ENCODE measurements around the gene CCDC127. TPM values are rescaled to one million over a fixed set of nuclear protein-coding genes. Genes with fewer than 3 reads are reported as not detected.
"Not testable (repeated sequence)": the region's sequence is repeated elsewhere in the genome, so short reads cannot be mapped to it uniquely, and the experiment has no call there.

The CCDC127 gene
- total and polyA plus RNA-seq, 2 donors (not counting 1 experiment from before 2014, with no cell fraction given): 1.4 to 8.7 TPM

DNA sequence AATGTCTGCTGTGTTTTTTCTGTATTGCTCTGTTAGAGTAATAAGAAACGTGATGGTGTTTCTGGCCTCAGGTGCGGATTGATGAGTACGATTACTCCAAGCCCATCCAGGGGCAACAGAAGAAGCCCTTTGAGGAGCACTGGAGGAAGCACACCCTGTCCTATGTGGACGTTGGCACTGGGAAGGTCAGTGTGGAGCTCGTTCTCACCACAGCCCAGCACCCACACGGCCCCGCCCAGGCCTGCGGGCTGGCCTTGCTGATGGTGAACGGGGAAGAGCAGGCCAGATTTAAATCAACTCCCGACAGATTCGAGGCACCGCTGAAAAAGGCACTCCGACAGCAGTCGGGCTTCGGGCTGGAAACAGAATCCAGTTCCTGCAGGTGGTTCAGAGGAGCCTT, 36.4 kb upstream of the CCDC127 start:
- H3K4me2 ChIP-seq (replicated peaks; ENCODE audit: low read depth, low read length, poor library complexity, severe bottlenecking); intact Hi-C loops (cut with micrococcal nuclease); H3K27me3 Mint-ChIP-seq; H3K9me3 Mint-ChIP-seq (ENCODE audit: insufficient read depth); ATAC-seq (ENCODE audit: low read depth); H3K9ac ChIP-seq (ENCODE audit: low read length); H3K4me3 Mint-ChIP-seq; H3K4me1 ChIP-seq (ENCODE audit: control insufficient read depth in 2 of 2, insufficient read depth in 2 of 2, low read length in 2 of 2); H3K27ac Mint-ChIP-seq; H3K4me3 ChIP-seq (ENCODE audit: control extremely low read depth in 1 of 5, extremely low read depth in 1 of 5, insufficient read depth in 1 of 5, low read depth in 2 of 5, low read length in 4 of 5); H3K9me3 ChIP-seq (ENCODE audit: control extremely low read depth in 1 of 3, control insufficient read depth in 2 of 3, insufficient read depth in 1 of 3, low read length in 2 of 3); H3K79me2 ChIP-seq (ENCODE audit: control insufficient read depth, insufficient read depth, low read length); H3K27ac ChIP-seq (ENCODE audit: low read length in 2 of 2); CTCF ChIA-PET; H3K4me1 Mint-ChIP-seq; H3K27me3 ChIP-seq (replicated peaks in 1 of 4; ENCODE audit: control extremely low read depth in 1 of 4, control insufficient read depth in 3 of 4, insufficient read depth in 4 of 4, low read length in 3 of 4); DNase-seq; H2AFZ ChIP-seq (ENCODE audit: insufficient read depth, low read depth, low read length, poor library complexity, severe bottlenecking); H4K20me1 ChIP-seq (ENCODE audit: control insufficient read depth, insufficient read depth, low read length, poor library complexity, severe bottlenecking); POLR2A ChIA-PET: not testable (repeated sequence)
- 100% methylated on average over 4 of the region's 15 CpGs for WGBS (ENCODE audit: insufficient coverage)
- peaks cover 0 to 43% of the 10 kb centered on the region in 2 experiments for H3K36me3 ChIP-seq (replicated peaks in 1 of 2; ENCODE audit: control extremely low read depth in 1 of 2, control insufficient read depth in 1 of 2, extremely low read depth in 1 of 2, insufficient read depth in 2 of 2, low read length in 1 of 2)

DNA sequence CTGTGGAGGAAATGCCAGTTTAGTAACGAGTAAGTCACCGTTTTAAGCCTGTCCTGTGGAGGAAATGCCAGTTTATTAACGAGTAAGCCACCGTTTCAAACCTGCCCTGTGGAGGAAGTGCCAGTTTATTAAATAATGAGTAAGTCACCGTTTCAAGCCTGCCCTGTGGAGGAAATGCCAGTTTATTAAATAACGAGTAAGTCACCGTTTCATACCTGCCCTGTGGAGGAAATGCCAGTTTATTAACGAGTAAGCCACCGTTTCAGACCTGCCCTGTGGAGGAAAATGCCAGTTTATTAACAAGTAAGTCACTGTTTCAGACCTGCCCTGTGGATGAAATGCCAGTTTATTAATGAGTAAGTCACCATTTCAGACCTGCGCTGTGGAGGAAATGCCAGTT, 34.6 kb upstream of the CCDC127 start:
- Histone ChIP-seq H2AFZ (ENCODE audit: insufficient read depth, low read depth, low read length, poor library complexity, severe bottlenecking) (no peak overlapping the region), H4K20me1 (ENCODE audit: control insufficient read depth, insufficient read depth, low read length, poor library complexity, severe bottlenecking) (no peaks in the 10 kb centered on the region), H3K4me1 (ENCODE audit: control insufficient read depth in 2 of 2, insufficient read depth in 2 of 2, low read length in 2 of 2) (peaks cover 0 to 2% of the 10 kb centered on the region in 2 donors), H3K9me3 (ENCODE audit: control extremely low read depth in 1 of 3, control insufficient read depth in 2 of 3, insufficient read depth in 1 of 3, low read length in 2 of 3) (no peaks in the 10 kb centered on the region), H3K27ac (ENCODE audit: low read length in 2 of 2) (peak overlapping the region; percentile 3 to 11), H3K9ac (ENCODE audit: low read length) (no peak overlapping the region), H3K79me2 (ENCODE audit: control insufficient read depth, insufficient read depth, low read length) (no peaks in the 10 kb centered on the region), H3K4me2 (replicated peaks; ENCODE audit: low read depth, low read length, poor library complexity, severe bottlenecking) (no peak overlapping the region), H3K36me3 (replicated peaks in 1 of 2; ENCODE audit: control extremely low read depth in 1 of 2, control insufficient read depth in 1 of 2, extremely low read depth in 1 of 2, insufficient read depth in 2 of 2, low read length in 1 of 2) (peaks cover 0 to 50% of the 10 kb centered on the region in 2 experiments), H3K27me3 (replicated peaks in 1 of 4; ENCODE audit: control extremely low read depth in 1 of 4, control insufficient read depth in 3 of 4, insufficient read depth in 4 of 4, low read length in 3 of 4) (no peaks in the 10 kb centered on the region), H3K4me3 (ENCODE audit: control extremely low read depth in 1 of 5, extremely low read depth in 1 of 5, insufficient read depth in 1 of 5, low read depth in 2 of 5, low read length in 4 of 5) (no peak overlapping the region)
- no peaks in the 10 kb centered on the region for H3K9me3 Mint-ChIP-seq (ENCODE audit: insufficient read depth)
- intact Hi-C loops (cut with micrococcal nuclease): no loop called here
- H3K4me1 Mint-ChIP-seq: peaks cover 7% of the 10 kb centered on the region
- CTCF ChIA-PET: no interaction called here
- 49% methylated on average over 10 of the region's 10 CpGs for WGBS (ENCODE audit: insufficient coverage)
- TF ChIP-seq EZH2 (IDR thresholded peaks at IDR 0.05; ENCODE audit: borderline replicate concordance, insufficient read depth, low read depth, low read length, poor library complexity, severe bottlenecking) (no peak), CTCF (IDR thresholded peaks at IDR 0.05) (no peak)
- H3K27ac Mint-ChIP-seq: peak overlapping the region; percentile 39
- H3K27me3 Mint-ChIP-seq: no peaks in the 10 kb centered on the region
- POLR2A ChIA-PET: no interaction called here
- no peak for DNase-seq
- ATAC-seq (ENCODE audit: low read depth): no peak
- H3K4me3 Mint-ChIP-seq: no peak overlapping the region

DNA sequence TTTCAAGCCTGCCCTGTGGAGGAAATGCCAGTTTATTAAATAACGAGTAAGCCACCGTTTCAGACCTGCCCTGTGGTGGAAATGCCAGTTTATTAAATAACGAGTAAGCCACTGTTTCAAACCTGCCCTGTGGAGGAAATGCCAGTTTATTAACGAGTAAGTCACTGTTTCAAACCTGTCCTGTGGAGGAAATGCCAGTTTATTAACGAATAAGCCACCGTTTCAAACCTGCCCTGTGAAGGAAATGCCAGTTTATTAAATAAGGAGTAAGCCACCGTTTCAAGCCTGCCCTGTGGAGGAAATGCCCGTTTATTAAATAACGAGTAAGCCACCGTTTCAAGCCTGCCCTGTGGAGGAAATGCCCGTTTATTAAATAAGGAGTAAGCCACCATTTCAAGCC, 34.0 kb upstream of the CCDC127 start:
- H3K27me3 ChIP-seq (replicated peaks in 1 of 4; ENCODE audit: control extremely low read depth in 1 of 4, control insufficient read depth in 3 of 4, insufficient read depth in 4 of 4, low read length in 3 of 4); H3K4me3 Mint-ChIP-seq; H2AFZ ChIP-seq (ENCODE audit: insufficient read depth, low read depth, low read length, poor library complexity, severe bottlenecking); intact Hi-C loops (cut with micrococcal nuclease); H3K79me2 ChIP-seq (ENCODE audit: control insufficient read depth, insufficient read depth, low read length); H3K4me1 ChIP-seq (ENCODE audit: control insufficient read depth in 2 of 2, insufficient read depth in 2 of 2, low read length in 2 of 2); H4K20me1 ChIP-seq (ENCODE audit: control insufficient read depth, insufficient read depth, low read length, poor library complexity, severe bottlenecking); CTCF ChIA-PET; ATAC-seq (ENCODE audit: low read depth); H3K9ac ChIP-seq (ENCODE audit: low read length); H3K27me3 Mint-ChIP-seq; H3K9me3 ChIP-seq (ENCODE audit: control extremely low read depth in 1 of 3, control insufficient read depth in 2 of 3, insufficient read depth in 1 of 3, low read length in 2 of 3); H3K4me1 Mint-ChIP-seq; DNase-seq; H3K4me2 ChIP-seq (replicated peaks; ENCODE audit: low read depth, low read length, poor library complexity, severe bottlenecking); H3K4me3 ChIP-seq (ENCODE audit: control extremely low read depth in 1 of 5, extremely low read depth in 1 of 5, insufficient read depth in 1 of 5, low read depth in 2 of 5, low read length in 4 of 5); POLR2A ChIA-PET; H3K27ac Mint-ChIP-seq; H3K9me3 Mint-ChIP-seq (ENCODE audit: insufficient read depth): not testable (repeated sequence)
- WGBS (ENCODE audit: insufficient coverage): 58% methylated on average over 10 of the region's 11 CpGs
- Histone ChIP-seq H3K36me3 (replicated peaks in 1 of 2; ENCODE audit: control extremely low read depth in 1 of 2, control insufficient read depth in 1 of 2, extremely low read depth in 1 of 2, insufficient read depth in 2 of 2, low read length in 1 of 2) (peaks cover 0 to 51% of the 10 kb centered on the region in 2 experiments), H3K27ac (ENCODE audit: low read length in 2 of 2) (peak overlapping the region in 1 of 2 donors; percentile 11)
